Activated gamma-delta T cell treated with Interleukin-2 at 50 U/mL for 16 hours (primary cell): ENCODE measurements around the gene KLHL42.
A peak's percentile ranks its signal among the peaks of the same experiment; 100 is the strongest.
"Not testable (repeated sequence)": the region's sequence is repeated elsewhere in the genome, so short reads cannot be mapped to it uniquely, and the experiment has no call there.

Experiments used
- DNase-seq: peaks from one replicate; pipeline ENCODE4 v3.0.0-alpha.2; 2020

KLHL42 gene, protein sequence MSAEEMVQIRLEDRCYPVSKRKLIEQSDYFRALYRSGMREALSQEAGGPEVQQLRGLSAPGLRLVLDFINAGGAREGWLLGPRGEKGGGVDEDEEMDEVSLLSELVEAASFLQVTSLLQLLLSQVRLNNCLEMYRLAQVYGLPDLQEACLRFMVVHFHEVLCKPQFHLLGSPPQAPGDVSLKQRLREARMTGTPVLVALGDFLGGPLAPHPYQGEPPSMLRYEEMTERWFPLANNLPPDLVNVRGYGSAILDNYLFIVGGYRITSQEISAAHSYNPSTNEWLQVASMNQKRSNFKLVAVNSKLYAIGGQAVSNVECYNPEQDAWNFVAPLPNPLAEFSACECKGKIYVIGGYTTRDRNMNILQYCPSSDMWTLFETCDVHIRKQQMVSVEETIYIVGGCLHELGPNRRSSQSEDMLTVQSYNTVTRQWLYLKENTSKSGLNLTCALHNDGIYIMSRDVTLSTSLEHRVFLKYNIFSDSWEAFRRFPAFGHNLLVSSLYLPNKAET

DNA sequence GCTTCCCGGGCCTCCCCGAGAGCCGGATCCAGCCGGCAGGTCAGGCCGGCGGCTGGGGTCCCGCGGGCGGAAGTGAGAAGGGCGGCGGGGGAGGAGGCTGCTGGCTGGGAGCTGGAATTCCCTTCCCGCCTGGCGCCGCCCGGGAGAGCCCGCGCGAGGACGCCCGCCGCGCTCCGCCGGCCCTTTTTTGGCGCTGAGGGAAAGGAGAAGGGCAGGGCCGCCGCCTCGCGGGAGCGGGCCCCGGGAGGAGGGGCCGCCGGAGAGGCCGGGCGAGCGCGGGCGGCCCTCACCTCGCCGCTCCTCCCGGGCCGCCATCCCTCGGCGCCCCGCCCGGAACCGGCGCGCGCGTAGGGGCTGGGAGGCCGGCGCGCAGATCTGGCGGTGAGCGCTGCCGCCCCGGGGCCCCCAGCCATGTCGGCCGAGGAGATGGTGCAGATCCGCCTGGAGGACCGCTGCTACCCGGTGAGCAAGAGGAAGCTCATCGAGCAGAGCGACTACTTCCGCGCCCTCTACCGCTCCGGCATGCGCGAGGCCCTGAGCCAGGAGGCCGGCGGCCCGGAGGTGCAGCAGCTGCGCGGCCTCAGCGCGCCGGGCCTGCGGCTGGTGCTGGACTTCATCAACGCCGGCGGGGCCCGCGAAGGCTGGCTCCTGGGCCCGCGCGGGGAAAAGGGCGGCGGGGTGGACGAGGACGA, at the start of gene KLHL42, which contains the start of gene MANSC4:
Gene KLHL42, plus strand, starts transcription at position 314 of the 692 bp plus-strand sequence. Its CDS starts 98 bp downstream, at position 412.
Gene MANSC4, minus strand, starts transcription at position 317 of the 692 bp plus-strand sequence. CDS start 8,960 bp downstream, outside the sequence.
- DNase-seq, result peak; percentile 64

DNA sequence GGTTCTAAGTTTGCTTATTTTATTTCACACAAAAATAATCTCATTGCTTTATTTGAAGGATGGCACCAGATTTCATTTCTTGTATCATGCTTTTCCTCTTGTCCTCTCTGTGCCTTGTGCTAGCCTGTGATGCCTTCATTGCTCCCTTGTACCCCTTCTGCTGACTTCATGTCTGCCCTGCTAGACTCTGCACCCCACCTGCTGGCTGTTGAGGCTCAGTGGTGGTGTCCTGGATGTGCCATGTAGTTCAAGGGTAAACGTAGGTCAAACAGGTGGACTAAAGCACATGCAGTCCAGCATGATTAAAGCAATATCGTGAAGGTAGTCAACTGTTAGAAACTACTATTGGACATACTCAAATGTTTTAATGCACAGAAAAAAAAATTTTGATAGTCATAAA, 47.8 kb upstream of the KLHL42 start:
- no peak for DNase-seq

GRCh38 chr12:27733052-27733656, 46.9 kb upstream of the KLHL42 start:
- DNase-seq, result no peak

GRCh38 chr12:27733791-27734190, 46.2 kb upstream of the KLHL42 start:
- no peak for DNase-seq

DNA sequence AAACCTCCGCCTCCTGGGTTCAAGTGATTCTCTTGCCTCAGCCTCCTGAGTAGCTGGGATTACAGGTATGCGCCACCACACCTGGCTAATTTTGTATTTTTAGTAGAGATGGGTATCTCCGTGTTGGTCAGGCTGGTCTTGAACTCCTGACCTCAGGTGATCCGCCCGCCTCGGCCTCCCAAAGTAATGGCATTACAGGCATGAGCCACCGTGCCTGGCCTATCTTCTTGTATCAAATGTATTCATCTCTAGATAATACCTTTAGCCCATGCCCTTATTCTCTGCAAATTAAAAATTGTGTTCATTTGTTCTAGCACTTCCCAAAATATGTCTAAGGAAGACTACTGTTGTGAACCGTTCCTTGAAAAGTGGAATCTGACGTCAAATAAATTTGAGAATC, 45.7 kb upstream of the KLHL42 start:
- not testable (repeated sequence) for DNase-seq

DNA sequence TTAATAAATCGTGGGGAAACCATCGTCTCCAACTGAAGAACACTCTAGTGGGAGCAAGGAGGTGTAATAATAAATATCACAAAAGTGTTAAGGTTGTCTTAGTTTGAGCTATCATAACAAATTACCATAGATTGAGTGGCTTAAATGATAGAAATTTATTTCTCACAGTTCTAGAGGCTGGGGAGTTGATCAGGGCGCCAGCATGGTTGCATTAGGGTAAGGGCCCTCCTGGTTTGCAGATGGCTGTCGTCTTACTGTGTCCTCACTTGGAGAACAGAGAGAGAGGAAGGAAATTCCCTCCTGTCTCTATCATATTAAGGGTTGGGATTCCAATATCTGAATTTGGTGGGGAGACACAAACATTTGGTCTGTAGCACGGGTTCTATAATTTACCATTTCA, 36.4 kb upstream of the KLHL42 start:
- no peak for DNase-seq

GRCh38 chr12:27745734-27746133, 34.3 kb upstream of the KLHL42 start:
- not testable (repeated sequence) for DNase-seq

- DNase-seq, result no peak
Observed at GRCh38 chr12:27747111-27747820, 32.8 kb upstream of the KLHL42 start.

GRCh38 chr12:27751386-27752047, 28.5 kb upstream of the KLHL42 start:
- DNase-seq, result no peak

GRCh38 chr12:27754795-27755194, 25.2 kb upstream of the KLHL42 start:
- no peak for DNase-seq

DNA sequence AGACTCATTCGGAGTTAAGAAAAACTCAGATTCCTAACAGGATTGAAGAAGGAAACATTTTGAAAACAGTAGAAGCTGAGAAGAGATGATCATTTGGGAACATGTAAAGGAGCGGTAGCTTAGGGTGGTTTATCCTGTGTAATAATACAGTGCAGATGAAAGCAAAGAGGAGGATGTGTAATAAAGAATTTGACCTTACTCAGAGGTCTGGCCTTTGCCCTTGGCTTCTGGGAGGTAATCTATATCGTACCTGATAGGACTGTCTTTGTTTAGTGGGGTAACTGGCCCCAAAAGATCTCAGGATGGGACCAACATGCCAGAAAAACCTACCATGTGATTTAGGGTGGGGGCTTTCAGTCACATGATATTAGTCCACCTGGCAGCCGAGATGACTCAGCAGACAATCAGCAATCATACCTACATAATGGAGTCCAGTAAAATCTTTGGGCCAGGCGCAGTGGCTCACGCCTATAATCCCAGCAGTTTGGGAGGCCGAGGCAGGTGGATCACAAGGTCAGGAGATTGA, 23.3 kb upstream of the KLHL42 start:
- DNase-seq, result no peak

GRCh38 chr12:27762757-27763156, 17.3 kb upstream of the KLHL42 start:
- DNase-seq, result no peak

DNA sequence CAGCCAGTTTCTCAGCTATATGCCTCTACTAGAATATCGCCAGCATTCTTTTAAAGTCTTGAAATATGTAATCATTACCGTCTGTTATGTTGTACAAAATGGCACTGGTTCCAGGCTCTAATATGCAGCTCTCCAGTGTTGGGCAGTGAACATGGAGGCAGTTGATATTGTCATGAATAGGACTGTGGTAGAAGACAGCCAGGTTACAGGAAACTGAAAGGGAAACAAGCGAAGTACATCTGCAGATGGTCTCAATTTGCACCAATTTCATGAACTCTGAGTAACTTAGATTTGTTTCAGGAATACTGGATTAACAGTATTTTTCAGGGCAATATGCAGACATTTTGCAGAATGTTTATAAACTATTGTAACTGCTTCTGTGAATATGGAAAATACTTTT, 13.4 kb upstream of the KLHL42 start:
- no peak for DNase-seq

DNA sequence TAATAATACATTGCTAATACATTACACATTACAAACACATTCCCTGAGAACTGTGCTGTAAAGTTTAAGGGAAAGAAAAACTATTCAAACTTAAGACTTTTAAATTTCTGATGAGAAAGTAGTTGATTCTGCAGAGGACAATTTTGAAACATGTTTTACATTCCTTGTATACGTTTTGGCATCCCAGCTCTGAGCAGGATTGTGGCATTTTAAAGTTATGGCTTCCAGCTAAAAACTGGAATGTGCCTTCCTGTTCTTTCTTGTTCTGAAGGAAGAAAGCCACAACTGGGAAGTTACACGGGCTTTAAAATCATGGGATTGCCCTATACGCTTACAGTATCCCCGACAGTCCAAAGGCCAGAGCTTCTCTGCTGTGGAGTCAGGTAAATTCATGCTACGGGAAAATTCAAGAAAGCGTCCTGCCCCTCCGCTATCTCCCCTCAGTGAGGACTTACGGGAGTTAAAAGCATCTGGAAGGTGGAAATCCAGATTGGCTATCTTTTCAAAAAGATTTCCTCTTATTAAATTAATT, 10.8 kb upstream of the KLHL42 start:
- no peak for DNase-seq

GRCh38 chr12:27771481-27772327, 8.3 kb upstream of the KLHL42 start:
- DNase-seq, result no peak

GRCh38 chr12:27772328-27773049, 7.5 kb upstream of the KLHL42 start:
- DNase-seq, result no peak

DNA sequence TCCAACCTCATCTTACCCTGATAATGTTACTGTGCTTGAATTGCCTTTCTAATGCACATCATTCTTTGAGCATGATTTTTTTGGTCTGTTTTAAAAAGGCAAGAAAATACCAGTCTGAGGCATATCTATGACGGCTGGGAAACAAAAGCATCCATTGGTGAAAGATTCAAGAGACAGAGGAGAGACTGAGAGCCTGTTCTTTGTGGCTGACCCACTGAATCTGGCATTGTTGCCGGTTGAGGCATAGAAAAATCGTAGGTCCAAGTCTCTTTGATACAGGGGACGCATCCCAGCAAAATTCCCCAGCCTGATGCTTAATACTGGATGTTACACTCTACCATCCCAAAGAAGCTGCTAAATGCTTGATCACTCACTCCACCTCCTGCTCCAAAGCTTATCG, 2.9 kb upstream of the KLHL42 start:
- DNase-seq, result no peak

GRCh38 chr12:27778206-27778605, 1.8 kb upstream of the KLHL42 start:
- DNase-seq, result no peak

- peak; percentile 3 for DNase-seq
Observed at GRCh38 chr12:27779416-27779919, 565 bp upstream of the KLHL42 start.
